Fibroblast of lung (primary cell): ENCODE measurements around the gene KCTD18. TPM values are rescaled to one million over a fixed set of nuclear protein-coding genes. Genes with fewer than 3 reads are reported as not detected.
A peak's percentile ranks its signal among the peaks of the same experiment; 100 is the strongest.

Experiments used
- DNase-seq, 2 donors: peaks; one replicate each; pipeline versions ENCODE4 v3.0.0 to v3.0.0-alpha.2; 2010; ENCODE audit warnings: low read depth in 2 of 2
- H2AFZ ChIP-seq: 2 replicates; pipeline ENCODE4 v1.5.1; 2012; ENCODE audit warnings: low read length, control low read depth, inconsistent platforms
- H3K27ac ChIP-seq: 2 replicates; pipeline ENCODE4 v1.5.1; 2011; ENCODE audit warnings: low read length, control low read depth; ENCODE audit not compliant: insufficient read depth
- H3K27me3 ChIP-seq: 2 replicates; pipeline ENCODE4 v1.5.1; 2011; ENCODE audit warnings: mild to moderate bottlenecking, low read length; ENCODE audit not compliant: control insufficient read depth, insufficient read depth
- H3K36me3 ChIP-seq: 2 replicates; pipeline ENCODE4 v1.5.1; 2011; ENCODE audit warnings: low read length; ENCODE audit not compliant: control insufficient read depth, insufficient read depth
- H3K4me1 ChIP-seq: 2 replicates; pipeline ENCODE4 v1.5.1; 2011; ENCODE audit warnings: low read length; ENCODE audit not compliant: control insufficient read depth, insufficient read depth; ENCODE audit errors: extremely low read depth
- H3K4me2 ChIP-seq: 2 replicates; pipeline ENCODE4 v1.5.1; 2011; ENCODE audit warnings: low read length, control low read depth; ENCODE audit not compliant: insufficient read depth; ENCODE audit errors: extremely low read depth
- H3K4me3 ChIP-seq, 4 experiments: fragments of 200-600 bp in 1 of 4; sonication (generic) in 1 of 4; replicated peaks in 1 of 4; 2 replicates each; pipeline ENCODE4 v1.5.1; 2011 to 2016; ENCODE audit warnings: low read length in 4 of 4, low read depth in 3 of 4, mild to moderate bottlenecking in 3 of 4, control low read depth in 2 of 4, inconsistent platforms in 1 of 4, mixed read lengths in 1 of 4; ENCODE audit not compliant: insufficient read depth in 1 of 4; ENCODE audit errors: control extremely low read depth in 1 of 4
- H3K79me2 ChIP-seq: 2 replicates; pipeline ENCODE4 v1.5.1; 2012; ENCODE audit warnings: mild to moderate bottlenecking, low read length, inconsistent platforms; ENCODE audit not compliant: control insufficient read depth, insufficient read depth
- H3K9ac ChIP-seq: 2 replicates; pipeline ENCODE4 v1.5.1; 2011; ENCODE audit warnings: mild to moderate bottlenecking, low read length, control low read depth; ENCODE audit not compliant: insufficient read depth
- H3K9me3 ChIP-seq: 2 replicates; pipeline ENCODE4 v1.5.1; 2012; ENCODE audit warnings: low read depth, low read length; ENCODE audit not compliant: control insufficient read depth, insufficient read depth
- H4K20me1 ChIP-seq: 2 replicates; pipeline ENCODE4 v1.5.1; 2011; ENCODE audit warnings: low read length; ENCODE audit not compliant: control insufficient read depth, insufficient read depth; ENCODE audit errors: extremely low read depth
- CTCF ChIP-seq, 2 donors: IDR thresholded peaks in 1 of 2; conservative IDR thresholded peaks in 1 of 2; 1 replicate in 1 of 2; 2 replicates in 1 of 2; pipeline ENCODE4 v1.5.1; 2011 to 2012; ENCODE audit warnings: low read length in 2 of 2, control low read depth in 1 of 2, inconsistent platforms in 1 of 2, low read depth in 1 of 2, mild to moderate bottlenecking in 1 of 2
- EZH2 ChIP-seq: IDR thresholded peaks from 2 replicates; pipeline ENCODE4 v1.5.1; 2012; ENCODE audit warnings: low read length, control low read depth, mild to moderate bottlenecking; ENCODE audit errors: missing control alignments
- polyA plus RNA-seq, 2 donors: library from polyadenylated mRNA; depleted of rRNA in 1 of 2; stranded (reverse) in 1 of 2; unstranded in 1 of 2; fragments of >200 nt; gene quantifications; 2 replicates each; pipeline ENCODE4 v1.2.1, GENCODE V29; 2011 to 2012; ENCODE audit warnings: missing spikeins in 1 of 2
- total RNA-seq: library from RNA; depleted of rRNA; stranded (reverse); fragments of >200 nt; gene quantifications from 2 replicates; pipeline ENCODE4 v1.2.1, GENCODE V29; 2014

The KCTD18 gene
- total and polyA plus RNA-seq, 2 donors (not counting 1 experiment from before 2014, with no cell fraction given) = 14.0 to 29.4 TPM

GRCh38 chr2:200442471-200442870 is 67.4 kb downstream of the KCTD18 start:
- Histone ChIP-seq H4K20me1 (no peaks in the 10 kb centered on the region), H3K27ac (peak overlapping the region; percentile 22), H3K9ac (no peak overlapping the region), H3K4me2 (peak overlapping the region; percentile 19), H3K4me3 (no peak overlapping the region), H3K4me1 (peaks cover 8% of the 10 kb centered on the region), H2AFZ (no peak overlapping the region), H3K9me3 (no peaks in the 10 kb centered on the region), H3K79me2 (no peaks in the 10 kb centered on the region), H3K36me3 (peaks cover 3% of the 10 kb centered on the region), H3K27me3 (no peaks in the 10 kb centered on the region)
- DNase-seq = peak; percentile 81 to 82
- TF ChIP-seq CTCF (conservative IDR thresholded peaks at IDR 0.05 in 1 of 2, IDR thresholded peaks at IDR 0.05 in 1 of 2; ENCODE audit: low read depth in 1 of 2, low read length in 2 of 2) (no peak), EZH2 (no peak)

- Histone ChIP-seq H3K9ac (no peak overlapping the region), H3K27me3 (no peaks in the 10 kb centered on the region), H3K4me1 (peaks cover 8% of the 10 kb centered on the region), H3K27ac (no peak overlapping the region), H3K9me3 (no peaks in the 10 kb centered on the region), H3K36me3 (peaks cover 4% of the 10 kb centered on the region), H3K79me2 (no peaks in the 10 kb centered on the region), H3K4me2 (no peak overlapping the region), H3K4me3 (no peak overlapping the region), H4K20me1 (no peaks in the 10 kb centered on the region), H2AFZ (no peak overlapping the region)
- TF ChIP-seq CTCF (conservative IDR thresholded peaks at IDR 0.05 in 1 of 2, IDR thresholded peaks at IDR 0.05 in 1 of 2; ENCODE audit: low read depth in 1 of 2, low read length in 2 of 2) = no peak
- no peak for TF ChIP-seq EZH2
- no peak for DNase-seq
Observed at GRCh38 chr2:200439981-200440380, 69.9 kb downstream of the KCTD18 start.

Other genes starting within 250 kb of the KCTD18 start
- gene SPATS2L, start 203.4 kb downstream of the KCTD18 start, total RNA-seq = 50.1 and 73.8 TPM in 2 replicates
- 291 and 304 TPM in 2 replicates for gene SPATS2L, start 203.4 kb downstream of the KCTD18 start, polyA plus RNA-seq
- gene SGO2, start 16.1 kb upstream of the KCTD18 start, total RNA-seq = 2.8 and 5.4 TPM in 2 replicates
- 6.9 and 15.5 TPM in 2 replicates for gene SGO2, start 16.1 kb upstream of the KCTD18 start, polyA plus RNA-seq
- 65.1 and 81.4 TPM in 2 replicates for gene AOX1, start 75.9 kb upstream of the KCTD18 start, total RNA-seq
- gene AOX1, start 75.9 kb upstream of the KCTD18 start, polyA plus RNA-seq = 39.4 and 49.9 TPM in 2 replicates